A673 (cell line): ENCODE measurements around the gene TEX2. TPM values are rescaled to one million over a fixed set of nuclear protein-coding genes. Genes with fewer than 3 reads are reported as not detected.

Experiments
- BruUV-seq: library from RNA; stranded (reverse); fragments of 400-500 nt; replicated peaks from 2 replicates; lab custom pipeline; 2021; lab: Mats Ljungman, UMichigan
- CTCF ChIA-PET: fragments of 300-600 bp; sonication (Branson Sonifier 250); formaldehyde crosslinking; loops from one replicate; lab custom pipeline; 2022; ENCODE audit warnings: antibody characterized with exemption; lab: Charles Lee
- POLR2A ChIA-PET: fragments of 300-600 bp; sonication (Branson Sonifier 250); formaldehyde crosslinking; loops from one replicate; lab custom pipeline; 2022; ENCODE audit warnings: antibody characterized with exemption; ENCODE audit not compliant: low non-redundant PET; lab: Charles Lee
- DNase-seq: peaks from one replicate; pipeline ENCODE4 v3.0.0-alpha.2; 2015; ENCODE audit warnings: low spot score
- H3K27ac ChIP-seq: fragments of 200-600 bp; sonication (generic); 2 replicates; pipeline ENCODE4 v1.5.1; 2016; ENCODE audit warnings: mixed run types, low read depth, mild to moderate bottlenecking, mixed read lengths, antibody characterized with exemption, low read length; ENCODE audit not compliant: poor library complexity, severe bottlenecking
- H3K27me3 ChIP-seq: fragments of 200-600 bp; sonication (generic); replicated peaks from 2 replicates; pipeline ENCODE4 v1.6.1; 2017; ENCODE audit warnings: mixed run types, low read depth, mild to moderate bottlenecking, mixed read lengths, antibody characterized with exemption, low read length; ENCODE audit not compliant: insufficient read depth, poor library complexity
- H3K36me3 ChIP-seq: fragments of 200-600 bp; sonication (generic); 2 replicates; pipeline ENCODE4 v1.6.1; 2016; ENCODE audit warnings: mixed run types, mild to moderate bottlenecking, mixed read lengths, antibody characterized with exemption, low read length; ENCODE audit not compliant: insufficient read depth, poor library complexity, severe bottlenecking
- H3K4me1 ChIP-seq: fragments of 200-600 bp; sonication (generic); 2 replicates; pipeline ENCODE4 v1.6.1; 2017; ENCODE audit warnings: mixed run types, mild to moderate bottlenecking, mixed read lengths, antibody characterized with exemption, low read length; ENCODE audit not compliant: insufficient read depth, poor library complexity, severe bottlenecking
- H3K4me3 ChIP-seq: fragments of 200-600 bp; sonication (generic); 2 replicates; pipeline ENCODE4 v1.5.1; 2016; ENCODE audit warnings: low read depth, mixed run types, mild to moderate bottlenecking, mixed read lengths, low read length; ENCODE audit not compliant: poor library complexity, severe bottlenecking
- H3K9me3 ChIP-seq: fragments of 200-600 bp; sonication (generic); 2 replicates; pipeline ENCODE4 v1.6.1; 2016; ENCODE audit warnings: mixed run types, low read depth, mild to moderate bottlenecking, mixed read lengths, antibody characterized with exemption, low read length; ENCODE audit not compliant: poor library complexity, severe bottlenecking
- EZH2 ChIP-seq: fragments of 200-600 bp; sonication (generic); IDR thresholded peaks from 2 replicates; pipeline ENCODE4 v1.6.1; 2017; ENCODE audit warnings: borderline replicate concordance, low read depth, mild to moderate bottlenecking, mixed read lengths, antibody characterized with exemption, low read length; ENCODE audit not compliant: poor library complexity, severe bottlenecking
- intact Hi-C: fragments of 100-400 bp; cut with micrococcal nuclease; formaldehyde crosslinking; loops from one replicate; pipeline ENCODE4 v1.10.0; 2022; ENCODE audit not compliant: unreplicated experiment
- total RNA-seq: library from RNA; stranded (reverse); gene quantifications from 2 replicates; pipeline ENCODE4 v1.2.3, GENCODE V29; 2021
- TF ChIP-seq, protein P1 (sequence below): fragments of 300-800, 200-600 bp; sonication (generic); conservative IDR thresholded peaks from 2 replicates; pipeline ENCODE4 v1.5.1; 2017; ENCODE audit warnings: low read depth, mild to moderate bottlenecking, antibody characterized with exemption, low read length, moderate library complexity, mixed read lengths

Gene TEX2
- total RNA-seq, 1 experiment from 2014 or later, result 16.1 TPM

- POLR2A ChIA-PET, result no interaction called here
Observed at GRCh38 chr17:64177311-64178010, 85.6 kb downstream of the TEX2 start.

DNA sequence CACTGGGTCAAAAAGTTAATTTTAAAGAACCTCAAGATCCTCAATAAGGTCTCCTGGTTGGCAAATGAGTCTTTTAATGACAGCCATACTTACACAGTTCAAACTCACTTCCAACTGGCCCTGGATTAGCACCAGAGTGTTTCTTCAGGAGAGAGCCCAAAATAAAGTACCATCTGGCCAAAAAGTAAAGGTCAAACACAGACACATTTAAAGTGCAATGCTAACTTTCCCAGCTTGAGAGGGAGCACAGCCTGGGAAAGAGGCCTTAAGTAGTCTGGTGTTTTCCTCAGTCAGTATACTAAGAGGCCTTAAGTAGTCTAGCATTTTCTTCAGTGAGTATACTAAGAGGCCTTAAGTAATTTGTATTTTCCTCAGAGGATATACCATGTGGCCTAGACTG, 86.5 kb downstream of the TEX2 start:
- TF ChIP-seq EZH2, result no peak
- TF ChIP-seq, protein P1, sequence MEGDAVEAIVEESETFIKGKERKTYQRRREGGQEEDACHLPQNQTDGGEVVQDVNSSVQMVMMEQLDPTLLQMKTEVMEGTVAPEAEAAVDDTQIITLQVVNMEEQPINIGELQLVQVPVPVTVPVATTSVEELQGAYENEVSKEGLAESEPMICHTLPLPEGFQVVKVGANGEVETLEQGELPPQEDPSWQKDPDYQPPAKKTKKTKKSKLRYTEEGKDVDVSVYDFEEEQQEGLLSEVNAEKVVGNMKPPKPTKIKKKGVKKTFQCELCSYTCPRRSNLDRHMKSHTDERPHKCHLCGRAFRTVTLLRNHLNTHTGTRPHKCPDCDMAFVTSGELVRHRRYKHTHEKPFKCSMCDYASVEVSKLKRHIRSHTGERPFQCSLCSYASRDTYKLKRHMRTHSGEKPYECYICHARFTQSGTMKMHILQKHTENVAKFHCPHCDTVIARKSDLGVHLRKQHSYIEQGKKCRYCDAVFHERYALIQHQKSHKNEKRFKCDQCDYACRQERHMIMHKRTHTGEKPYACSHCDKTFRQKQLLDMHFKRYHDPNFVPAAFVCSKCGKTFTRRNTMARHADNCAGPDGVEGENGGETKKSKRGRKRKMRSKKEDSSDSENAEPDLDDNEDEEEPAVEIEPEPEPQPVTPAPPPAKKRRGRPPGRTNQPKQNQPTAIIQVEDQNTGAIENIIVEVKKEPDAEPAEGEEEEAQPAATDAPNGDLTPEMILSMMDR, result no peak
- no peaks in the 10 kb centered on the region for H3K27me3 ChIP-seq
- ChIA-PET CTCF (interaction anchor here (0.6 kb wide), 1 partner anchor 114 kb away, joined by 3 read pairs; no protein-coding TSS in a partner anchor), POLR2A (no interaction called here)
- no peak overlapping the region for H3K4me3 ChIP-seq
- no peak overlapping the region for H3K27ac ChIP-seq
- no peaks in the 10 kb centered on the region for H3K36me3 ChIP-seq
- no peaks in the 10 kb centered on the region for H3K4me1 ChIP-seq
- no TSS peak for BruUV-seq
- no peak for DNase-seq
- H3K9me3 ChIP-seq, result no peaks in the 10 kb centered on the region
- intact Hi-C loops, result no loop called here

More at GRCh38 chr17:64177311-64178010, 85.6 kb downstream of the TEX2 start:
- Histone ChIP-seq H3K4me1 (no peaks in the 10 kb centered on the region), H3K36me3 (no peaks in the 10 kb centered on the region), H3K27ac (no peak overlapping the region), H3K9me3 (no peaks in the 10 kb centered on the region), H3K4me3 (no peak overlapping the region), H3K27me3 (no peaks in the 10 kb centered on the region)
- DNase-seq, result no peak
- TF ChIP-seq, protein P1, result no peak
- TF ChIP-seq EZH2, result no peak
- no TSS peak for BruUV-seq
- intact Hi-C loops, result no loop called here
- CTCF ChIA-PET, result no interaction called here

- no TSS peak for BruUV-seq
- Histone ChIP-seq H3K9me3 (no peaks in the 10 kb centered on the region), H3K27ac (no peak overlapping the region), H3K27me3 (no peaks in the 10 kb centered on the region), H3K4me1 (no peaks in the 10 kb centered on the region), H3K36me3 (no peaks in the 10 kb centered on the region), H3K4me3 (no peak overlapping the region)
- intact Hi-C loops, result no loop called here
- CTCF ChIA-PET, result no interaction called here
- no peak for DNase-seq
- no peak for TF ChIP-seq EZH2
- TF ChIP-seq, protein P1, result no peak
- POLR2A ChIA-PET, result no interaction called here
Observed at GRCh38 chr17:64174686-64175456, 88.2 kb downstream of the TEX2 start.
